WTC11 (cell line): ENCODE data around the gene PTP4A2. TPM values are rescaled to one million over a fixed set of nuclear protein-coding genes. Genes with fewer than 3 reads are reported as not detected.

Experiments
- ATAC-seq: fragments of 200-7000 bp; cut with Tn5 transposase; 2 replicates; pipeline ENCODE4 v1.10.0; 2021; ENCODE audit warnings: mild to moderate bottlenecking, moderate library complexity
- CTCF ChIA-PET: fragments of 300-600 bp; sonication (Branson Sonifier 250); formaldehyde crosslinking; loops from one replicate; lab custom pipeline; 2021; ENCODE audit warnings: antibody characterized with exemption; lab: Charles Lee
- POLR2A ChIA-PET: fragments of 350-600 bp; sonication (Branson Sonifier 250); formaldehyde crosslinking; loops from one replicate; lab custom pipeline; 2021; ENCODE audit warnings: antibody characterized with exemption; lab: Charles Lee
- DNase-seq: peaks from one replicate; pipeline ENCODE4 v3.0.0; 2021; ENCODE audit warnings: low spot score
- H3K27ac Mint-ChIP-seq: 2 replicates; pipeline ENCODE4 v1.8.0; 2021; ENCODE audit warnings: mixed read lengths
- H3K27me3 Mint-ChIP-seq: 2 replicates; pipeline ENCODE4 v1.8.0; 2021; ENCODE audit warnings: low read depth, mild to moderate bottlenecking, moderate library complexity, mixed read lengths
- H3K36me3 Mint-ChIP-seq: 2 replicates; pipeline ENCODE4 v1.8.0; 2021; ENCODE audit warnings: mixed read lengths
- H3K4me1 Mint-ChIP-seq: 2 replicates; pipeline ENCODE4 v1.8.0; 2022; ENCODE audit warnings: mixed read lengths
- H3K4me3 Mint-ChIP-seq: 2 replicates; pipeline ENCODE4 v1.8.0; 2021; ENCODE audit warnings: mild to moderate bottlenecking, moderate library complexity, mixed read lengths
- H3K9me3 Mint-ChIP-seq: 2 replicates; pipeline ENCODE4 v1.8.0; 2021; ENCODE audit warnings: mixed read lengths
- CBFB ChIP-seq: sonication (generic); formaldehyde crosslinking; IDR thresholded peaks from 2 replicates; pipeline ENCODE4 v1.8.1; 2022; ENCODE audit warnings: mild to moderate bottlenecking, low read depth, missing genetic modification reagents
- ESRRA ChIP-seq: sonication (generic); formaldehyde crosslinking; IDR thresholded peaks from 2 replicates; pipeline ENCODE4 v1.8.1; 2022; ENCODE audit warnings: mild to moderate bottlenecking, missing genetic modification reagents, borderline replicate concordance
- FOXJ3 ChIP-seq: sonication (generic); formaldehyde crosslinking; IDR thresholded peaks from 2 replicates; pipeline ENCODE4 v1.9.0; 2021; ENCODE audit warnings: missing genetic modification reagents, mild to moderate bottlenecking, borderline replicate concordance
- FOXP1 ChIP-seq: sonication (generic); formaldehyde crosslinking; IDR thresholded peaks from 2 replicates; pipeline ENCODE4 v1.8.0; 2022; ENCODE audit warnings: missing genetic modification reagents, mild to moderate bottlenecking, moderate library complexity, borderline replicate concordance
- NFATC4 ChIP-seq: fragments of 250-450 bp; sonication (Bioruptor Pico); IDR thresholded peaks from 2 replicates; pipeline ENCODE4 v1.9.0; 2021; ENCODE audit warnings: mild to moderate bottlenecking
- SOX15 ChIP-seq: fragments of 250-450 bp; sonication (Bioruptor Pico); IDR thresholded peaks from 2 replicates; pipeline ENCODE4 v1.9.0; 2021; ENCODE audit warnings: mild to moderate bottlenecking
- TEAD4 ChIP-seq: sonication (generic); formaldehyde crosslinking; IDR thresholded peaks from 2 replicates; pipeline ENCODE4 v1.8.0; 2022; ENCODE audit warnings: mild to moderate bottlenecking, missing genetic modification reagents
- ZNF317 ChIP-seq: sonication (generic); formaldehyde crosslinking; IDR thresholded peaks from 2 replicates; pipeline ENCODE4 v1.8.1; 2023; ENCODE audit warnings: low read depth, mild to moderate bottlenecking, moderate library complexity, missing genetic modification reagents, borderline replicate concordance
- total RNA-seq: library from RNA; stranded (reverse); gene quantifications from 3 replicates; pipeline ENCODE4 v1.2.3, GENCODE V29; 2021
- TF ChIP-seq, protein P1 (sequence below): sonication (generic); formaldehyde crosslinking; IDR thresholded peaks from 2 replicates; pipeline ENCODE4 v1.8.1; 2023; ENCODE audit warnings: mild to moderate bottlenecking, missing genetic modification reagents
- TF ChIP-seq, protein P2 (sequence below): sonication (generic); formaldehyde crosslinking; IDR thresholded peaks from 2 replicates; pipeline ENCODE4 v1.8.1; 2023; ENCODE audit warnings: mild to moderate bottlenecking, moderate library complexity, missing genetic modification reagents
- TF ChIP-seq, protein P3 (sequence below): sonication (generic); formaldehyde crosslinking; IDR thresholded peaks from 2 replicates; pipeline ENCODE4 v1.8.0; 2023; ENCODE audit warnings: missing genetic modification reagents, mild to moderate bottlenecking, borderline replicate concordance
- TF ChIP-seq, protein P4 (sequence below): fragments of 250-450 bp; sonication (Bioruptor Pico); IDR thresholded peaks from 2 replicates; pipeline ENCODE4 v1.8.0; 2021; ENCODE audit warnings: mild to moderate bottlenecking
- TF ChIP-seq, protein P5 (sequence below): sonication (generic); formaldehyde crosslinking; IDR thresholded peaks from 2 replicates; pipeline ENCODE4 v1.8.1; 2022; ENCODE audit warnings: missing genetic modification reagents, borderline replicate concordance

Gene PTP4A2
- total RNA-seq, 1 experiment from 2014 or later, result 172 TPM

DNA sequence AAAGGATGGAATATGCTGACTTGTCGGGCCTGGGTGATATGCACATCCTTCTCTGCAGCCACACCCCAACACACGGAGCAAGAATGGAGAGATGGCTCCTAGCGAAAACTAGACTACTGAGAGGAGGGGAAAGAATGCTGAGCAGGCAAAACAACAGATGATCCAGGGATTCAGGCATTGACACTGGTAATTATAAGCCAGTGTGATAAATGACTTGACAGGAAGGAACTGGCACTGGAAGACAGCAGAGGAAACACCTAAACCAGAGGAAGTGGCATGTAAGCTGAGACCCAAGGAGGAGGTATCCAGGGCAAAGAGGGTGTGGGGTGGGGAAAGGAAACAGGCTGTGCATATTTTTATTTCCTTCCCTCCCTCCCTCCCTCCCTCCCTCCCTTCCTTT is 43.8 kb upstream of the PTP4A2 start:
- CTCF ChIA-PET, result interaction anchor here (1.2 to 1.9 kb wide), 2 partner anchors 18 to 22 kb away, joined by 3 to 9 read pairs; no protein-coding TSS in a partner anchor
- no peaks in the 10 kb centered on the region for H3K27me3 Mint-ChIP-seq

DNA sequence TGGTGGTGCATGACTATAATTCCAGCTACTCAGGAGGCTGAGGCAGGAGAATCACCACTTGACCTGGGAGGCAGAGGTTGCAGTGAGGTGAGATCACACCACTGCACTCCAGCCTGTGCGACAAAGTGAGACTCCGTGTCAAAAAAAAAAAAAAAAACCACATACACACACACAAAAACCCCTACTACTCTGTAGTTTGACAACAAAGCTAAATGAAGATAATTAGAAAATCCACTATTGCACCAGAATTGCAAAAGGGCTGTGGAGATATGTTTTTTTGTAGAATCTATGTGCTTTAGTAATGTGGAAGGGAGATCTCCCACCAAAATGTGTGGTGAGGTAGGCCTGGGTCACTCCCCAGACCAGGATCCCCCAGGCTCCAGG is 43.3 kb upstream of the PTP4A2 start:
- POLR2A ChIA-PET, result no interaction called here
- Mint-ChIP-seq H3K4me3 (no peak overlapping the region), H3K27me3 (no peaks in the 10 kb centered on the region), H3K9me3 (peaks cover 6% of the 10 kb centered on the region), H3K36me3 (no peaks in the 10 kb centered on the region), H3K27ac (no peak overlapping the region), H3K4me1 (peaks cover 24% of the 10 kb centered on the region)
- ATAC-seq, result no peak
- DNase-seq, result no peak
- CTCF ChIA-PET, result interaction anchor here (0.8 to 1.9 kb wide), 3 partner anchors 9 to 23 kb away, joined by 3 to 9 read pairs (median 3); no protein-coding TSS in a partner anchor
- TF ChIP-seq ZNF317 (CRISPR knock-in tag) (no peak), NFATC4 (CRISPR knock-in tag) (no peak), TEAD4 (no peak), ESRRA (no peak), FOXP1 (no peak)
- TF ChIP-seq, protein P1, sequence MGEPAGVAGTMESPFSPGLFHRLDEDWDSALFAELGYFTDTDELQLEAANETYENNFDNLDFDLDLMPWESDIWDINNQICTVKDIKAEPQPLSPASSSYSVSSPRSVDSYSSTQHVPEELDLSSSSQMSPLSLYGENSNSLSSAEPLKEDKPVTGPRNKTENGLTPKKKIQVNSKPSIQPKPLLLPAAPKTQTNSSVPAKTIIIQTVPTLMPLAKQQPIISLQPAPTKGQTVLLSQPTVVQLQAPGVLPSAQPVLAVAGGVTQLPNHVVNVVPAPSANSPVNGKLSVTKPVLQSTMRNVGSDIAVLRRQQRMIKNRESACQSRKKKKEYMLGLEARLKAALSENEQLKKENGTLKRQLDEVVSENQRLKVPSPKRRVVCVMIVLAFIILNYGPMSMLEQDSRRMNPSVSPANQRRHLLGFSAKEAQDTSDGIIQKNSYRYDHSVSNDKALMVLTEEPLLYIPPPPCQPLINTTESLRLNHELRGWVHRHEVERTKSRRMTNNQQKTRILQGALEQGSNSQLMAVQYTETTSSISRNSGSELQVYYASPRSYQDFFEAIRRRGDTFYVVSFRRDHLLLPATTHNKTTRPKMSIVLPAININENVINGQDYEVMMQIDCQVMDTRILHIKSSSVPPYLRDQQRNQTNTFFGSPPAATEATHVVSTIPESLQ (CRISPR knock-in tag), result no peak
- TF ChIP-seq, protein P2, sequence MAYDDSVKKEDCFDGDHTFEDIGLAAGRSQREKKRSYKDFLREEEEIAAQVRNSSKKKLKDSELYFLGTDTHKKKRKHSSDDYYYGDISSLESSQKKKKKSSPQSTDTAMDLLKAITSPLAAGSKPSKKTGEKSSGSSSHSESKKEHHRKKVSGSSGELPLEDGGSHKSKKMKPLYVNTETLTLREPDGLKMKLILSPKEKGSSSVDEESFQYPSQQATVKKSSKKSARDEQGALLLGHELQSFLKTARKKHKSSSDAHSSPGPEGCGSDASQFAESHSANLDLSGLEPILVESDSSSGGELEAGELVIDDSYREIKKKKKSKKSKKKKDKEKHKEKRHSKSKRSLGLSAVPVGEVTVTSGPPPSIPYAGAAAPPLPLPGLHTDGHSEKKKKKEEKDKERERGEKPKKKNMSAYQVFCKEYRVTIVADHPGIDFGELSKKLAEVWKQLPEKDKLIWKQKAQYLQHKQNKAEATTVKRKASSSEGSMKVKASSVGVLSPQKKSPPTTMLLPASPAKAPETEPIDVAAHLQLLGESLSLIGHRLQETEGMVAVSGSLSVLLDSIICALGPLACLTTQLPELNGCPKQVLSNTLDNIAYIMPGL (CRISPR knock-in tag), result no peak

More for the DNA sequence above, 43.8 kb upstream of the PTP4A2 start:
- no peaks in the 10 kb centered on the region for H3K36me3 Mint-ChIP-seq
- H3K4me1 Mint-ChIP-seq, result peaks cover 27% of the 10 kb centered on the region
- no peak overlapping the region for H3K4me3 Mint-ChIP-seq
- DNase-seq (no peak), ATAC-seq (no peak)
- H3K9me3 Mint-ChIP-seq, result peaks cover 6% of the 10 kb centered on the region
- POLR2A ChIA-PET, result no interaction called here
- TF ChIP-seq, protein P3, sequence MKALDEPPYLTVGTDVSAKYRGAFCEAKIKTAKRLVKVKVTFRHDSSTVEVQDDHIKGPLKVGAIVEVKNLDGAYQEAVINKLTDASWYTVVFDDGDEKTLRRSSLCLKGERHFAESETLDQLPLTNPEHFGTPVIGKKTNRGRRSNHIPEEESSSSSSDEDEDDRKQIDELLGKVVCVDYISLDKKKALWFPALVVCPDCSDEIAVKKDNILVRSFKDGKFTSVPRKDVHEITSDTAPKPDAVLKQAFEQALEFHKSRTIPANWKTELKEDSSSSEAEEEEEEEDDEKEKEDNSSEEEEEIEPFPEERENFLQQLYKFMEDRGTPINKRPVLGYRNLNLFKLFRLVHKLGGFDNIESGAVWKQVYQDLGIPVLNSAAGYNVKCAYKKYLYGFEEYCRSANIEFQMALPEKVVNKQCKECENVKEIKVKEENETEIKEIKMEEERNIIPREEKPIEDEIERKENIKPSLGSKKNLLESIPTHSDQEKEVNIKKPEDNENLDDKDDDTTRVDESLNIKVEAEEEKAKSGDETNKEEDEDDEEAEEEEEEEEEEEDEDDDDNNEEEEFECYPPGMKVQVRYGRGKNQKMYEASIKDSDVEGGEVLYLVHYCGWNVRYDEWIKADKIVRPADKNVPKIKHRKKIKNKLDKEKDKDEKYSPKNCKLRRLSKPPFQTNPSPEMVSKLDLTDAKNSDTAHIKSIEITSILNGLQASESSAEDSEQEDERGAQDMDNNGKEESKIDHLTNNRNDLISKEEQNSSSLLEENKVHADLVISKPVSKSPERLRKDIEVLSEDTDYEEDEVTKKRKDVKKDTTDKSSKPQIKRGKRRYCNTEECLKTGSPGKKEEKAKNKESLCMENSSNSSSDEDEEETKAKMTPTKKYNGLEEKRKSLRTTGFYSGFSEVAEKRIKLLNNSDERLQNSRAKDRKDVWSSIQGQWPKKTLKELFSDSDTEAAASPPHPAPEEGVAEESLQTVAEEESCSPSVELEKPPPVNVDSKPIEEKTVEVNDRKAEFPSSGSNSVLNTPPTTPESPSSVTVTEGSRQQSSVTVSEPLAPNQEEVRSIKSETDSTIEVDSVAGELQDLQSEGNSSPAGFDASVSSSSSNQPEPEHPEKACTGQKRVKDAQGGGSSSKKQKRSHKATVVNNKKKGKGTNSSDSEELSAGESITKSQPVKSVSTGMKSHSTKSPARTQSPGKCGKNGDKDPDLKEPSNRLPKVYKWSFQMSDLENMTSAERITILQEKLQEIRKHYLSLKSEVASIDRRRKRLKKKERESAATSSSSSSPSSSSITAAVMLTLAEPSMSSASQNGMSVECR (CRISPR knock-in tag), result no peak
- TF ChIP-seq, protein P4, sequence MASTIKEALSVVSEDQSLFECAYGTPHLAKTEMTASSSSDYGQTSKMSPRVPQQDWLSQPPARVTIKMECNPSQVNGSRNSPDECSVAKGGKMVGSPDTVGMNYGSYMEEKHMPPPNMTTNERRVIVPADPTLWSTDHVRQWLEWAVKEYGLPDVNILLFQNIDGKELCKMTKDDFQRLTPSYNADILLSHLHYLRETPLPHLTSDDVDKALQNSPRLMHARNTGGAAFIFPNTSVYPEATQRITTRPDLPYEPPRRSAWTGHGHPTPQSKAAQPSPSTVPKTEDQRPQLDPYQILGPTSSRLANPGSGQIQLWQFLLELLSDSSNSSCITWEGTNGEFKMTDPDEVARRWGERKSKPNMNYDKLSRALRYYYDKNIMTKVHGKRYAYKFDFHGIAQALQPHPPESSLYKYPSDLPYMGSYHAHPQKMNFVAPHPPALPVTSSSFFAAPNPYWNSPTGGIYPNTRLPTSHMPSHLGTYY (CRISPR knock-in tag), result no peak
- TF ChIP-seq, protein P5, sequence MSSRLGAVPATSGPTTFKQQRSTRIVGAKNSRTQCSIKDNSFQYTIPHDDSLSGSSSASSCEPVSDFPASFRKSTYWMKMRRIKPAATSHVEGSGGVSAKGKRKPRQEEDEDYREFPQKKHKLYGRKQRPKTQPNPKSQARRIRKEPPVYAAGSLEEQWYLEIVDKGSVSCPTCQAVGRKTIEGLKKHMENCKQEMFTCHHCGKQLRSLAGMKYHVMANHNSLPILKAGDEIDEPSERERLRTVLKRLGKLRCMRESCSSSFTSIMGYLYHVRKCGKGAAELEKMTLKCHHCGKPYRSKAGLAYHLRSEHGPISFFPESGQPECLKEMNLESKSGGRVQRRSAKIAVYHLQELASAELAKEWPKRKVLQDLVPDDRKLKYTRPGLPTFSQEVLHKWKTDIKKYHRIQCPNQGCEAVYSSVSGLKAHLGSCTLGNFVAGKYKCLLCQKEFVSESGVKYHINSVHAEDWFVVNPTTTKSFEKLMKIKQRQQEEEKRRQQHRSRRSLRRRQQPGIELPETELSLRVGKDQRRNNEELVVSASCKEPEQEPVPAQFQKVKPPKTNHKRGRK (CRISPR knock-in tag), result no peak
- TF ChIP-seq, protein P1 (CRISPR knock-in tag), result no peak
- TF ChIP-seq CBFB (CRISPR knock-in tag) (no peak), FOXJ3 (CRISPR knock-in tag) (no peak), SOX15 (no peak)
- no peak overlapping the region for H3K27ac Mint-ChIP-seq
